ENCODE data around the gene CPPED1. TPM values are rescaled to one million over a fixed set of nuclear protein-coding genes. Genes with fewer than 3 reads are reported as not detected.

Gene CPPED1
- total and polyA plus RNA-seq, 2 experiments from 2014 or later, result 6.2 to 7.3 TPM

DNA sequence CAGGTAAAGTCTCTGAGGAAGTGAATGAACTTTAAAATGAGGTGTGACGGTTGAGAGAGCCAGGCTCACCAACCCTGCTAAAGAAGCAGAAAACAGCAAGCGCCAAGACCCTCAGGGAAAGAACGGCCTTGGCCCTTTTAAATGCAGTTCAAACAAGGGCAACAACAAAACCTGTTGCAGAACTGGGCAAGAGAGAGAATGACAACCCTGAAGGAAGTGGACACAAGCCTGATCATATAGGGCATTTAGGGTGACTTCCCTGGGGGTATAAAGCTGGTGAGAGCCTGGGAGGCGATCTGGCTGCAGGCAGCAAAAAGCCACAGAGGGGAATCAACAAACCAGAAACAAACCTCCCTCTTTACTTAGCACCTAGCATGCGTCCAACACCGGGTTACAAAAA lies 1.0 kb downstream of the CPPED1 start:
- Histone ChIP-seq H3K79me2 (replicated peaks; ENCODE audit: insufficient read depth) (peaks cover 6% of the 10 kb centered on the region; the same call in 1 of the 2 replicates), H3F3A (replicated peaks; ENCODE audit: low read depth) (0 out of 2 replicates have a peak, but pooled peaks cover 6% of the 10 kb centered on the region), H3K27me3 (ENCODE audit: insufficient read depth) (no peaks in the 10 kb centered on the region), H3K9me2 (ENCODE audit: insufficient read depth) (no peaks in the 10 kb centered on the region), H3K4me3 (peak overlapping the region; percentile 85), H3K4me1 (ENCODE audit: insufficient read depth) (peaks cover 8% of the 10 kb centered on the region), H3K36me3 (ENCODE audit: insufficient read depth) (no peaks in the 10 kb centered on the region), H4K20me1 (replicated peaks; ENCODE audit: insufficient read depth) (no peaks in the 10 kb centered on the region), H3K4me2 (peak overlapping the region; percentile 81), H3K27ac (ENCODE audit: low read depth) (no peak overlapping the region), H2AFZ (no peak overlapping the region; the same call in 1 of the 2 replicates)
- Mint-ChIP-seq H3K4me1 (peaks cover 10% of the 10 kb centered on the region; the same call in 2 of the 3 replicates), H3K36me3 (ENCODE audit: low read depth) (no peaks in the 10 kb centered on the region; the same call in 2 of the 3 replicates), H3K27me3 (ENCODE audit: insufficient read depth, low read depth, poor library complexity) (peaks cover 4% of the 10 kb centered on the region), H3K9me3 (no peaks in the 10 kb centered on the region; the same call in 2 of the 3 replicates), H3K4me3 (peak overlapping the region; percentile 94), H3K27ac (no peak overlapping the region; the same call in 1 of the 2 replicates)
- no peak for DNase-seq (ENCODE audit: low spot score)
- no peak for TF ChIP-seq ZNF331 (CRISPR knock-in tag; IDR thresholded peaks at IDR 0.05; ENCODE audit: low read depth)
- no peak for TF ChIP-seq CREB1 (CRISPR knock-in tag; IDR thresholded peaks at IDR 0.05; ENCODE audit: low read depth)
- TF ChIP-seq, protein P1, sequence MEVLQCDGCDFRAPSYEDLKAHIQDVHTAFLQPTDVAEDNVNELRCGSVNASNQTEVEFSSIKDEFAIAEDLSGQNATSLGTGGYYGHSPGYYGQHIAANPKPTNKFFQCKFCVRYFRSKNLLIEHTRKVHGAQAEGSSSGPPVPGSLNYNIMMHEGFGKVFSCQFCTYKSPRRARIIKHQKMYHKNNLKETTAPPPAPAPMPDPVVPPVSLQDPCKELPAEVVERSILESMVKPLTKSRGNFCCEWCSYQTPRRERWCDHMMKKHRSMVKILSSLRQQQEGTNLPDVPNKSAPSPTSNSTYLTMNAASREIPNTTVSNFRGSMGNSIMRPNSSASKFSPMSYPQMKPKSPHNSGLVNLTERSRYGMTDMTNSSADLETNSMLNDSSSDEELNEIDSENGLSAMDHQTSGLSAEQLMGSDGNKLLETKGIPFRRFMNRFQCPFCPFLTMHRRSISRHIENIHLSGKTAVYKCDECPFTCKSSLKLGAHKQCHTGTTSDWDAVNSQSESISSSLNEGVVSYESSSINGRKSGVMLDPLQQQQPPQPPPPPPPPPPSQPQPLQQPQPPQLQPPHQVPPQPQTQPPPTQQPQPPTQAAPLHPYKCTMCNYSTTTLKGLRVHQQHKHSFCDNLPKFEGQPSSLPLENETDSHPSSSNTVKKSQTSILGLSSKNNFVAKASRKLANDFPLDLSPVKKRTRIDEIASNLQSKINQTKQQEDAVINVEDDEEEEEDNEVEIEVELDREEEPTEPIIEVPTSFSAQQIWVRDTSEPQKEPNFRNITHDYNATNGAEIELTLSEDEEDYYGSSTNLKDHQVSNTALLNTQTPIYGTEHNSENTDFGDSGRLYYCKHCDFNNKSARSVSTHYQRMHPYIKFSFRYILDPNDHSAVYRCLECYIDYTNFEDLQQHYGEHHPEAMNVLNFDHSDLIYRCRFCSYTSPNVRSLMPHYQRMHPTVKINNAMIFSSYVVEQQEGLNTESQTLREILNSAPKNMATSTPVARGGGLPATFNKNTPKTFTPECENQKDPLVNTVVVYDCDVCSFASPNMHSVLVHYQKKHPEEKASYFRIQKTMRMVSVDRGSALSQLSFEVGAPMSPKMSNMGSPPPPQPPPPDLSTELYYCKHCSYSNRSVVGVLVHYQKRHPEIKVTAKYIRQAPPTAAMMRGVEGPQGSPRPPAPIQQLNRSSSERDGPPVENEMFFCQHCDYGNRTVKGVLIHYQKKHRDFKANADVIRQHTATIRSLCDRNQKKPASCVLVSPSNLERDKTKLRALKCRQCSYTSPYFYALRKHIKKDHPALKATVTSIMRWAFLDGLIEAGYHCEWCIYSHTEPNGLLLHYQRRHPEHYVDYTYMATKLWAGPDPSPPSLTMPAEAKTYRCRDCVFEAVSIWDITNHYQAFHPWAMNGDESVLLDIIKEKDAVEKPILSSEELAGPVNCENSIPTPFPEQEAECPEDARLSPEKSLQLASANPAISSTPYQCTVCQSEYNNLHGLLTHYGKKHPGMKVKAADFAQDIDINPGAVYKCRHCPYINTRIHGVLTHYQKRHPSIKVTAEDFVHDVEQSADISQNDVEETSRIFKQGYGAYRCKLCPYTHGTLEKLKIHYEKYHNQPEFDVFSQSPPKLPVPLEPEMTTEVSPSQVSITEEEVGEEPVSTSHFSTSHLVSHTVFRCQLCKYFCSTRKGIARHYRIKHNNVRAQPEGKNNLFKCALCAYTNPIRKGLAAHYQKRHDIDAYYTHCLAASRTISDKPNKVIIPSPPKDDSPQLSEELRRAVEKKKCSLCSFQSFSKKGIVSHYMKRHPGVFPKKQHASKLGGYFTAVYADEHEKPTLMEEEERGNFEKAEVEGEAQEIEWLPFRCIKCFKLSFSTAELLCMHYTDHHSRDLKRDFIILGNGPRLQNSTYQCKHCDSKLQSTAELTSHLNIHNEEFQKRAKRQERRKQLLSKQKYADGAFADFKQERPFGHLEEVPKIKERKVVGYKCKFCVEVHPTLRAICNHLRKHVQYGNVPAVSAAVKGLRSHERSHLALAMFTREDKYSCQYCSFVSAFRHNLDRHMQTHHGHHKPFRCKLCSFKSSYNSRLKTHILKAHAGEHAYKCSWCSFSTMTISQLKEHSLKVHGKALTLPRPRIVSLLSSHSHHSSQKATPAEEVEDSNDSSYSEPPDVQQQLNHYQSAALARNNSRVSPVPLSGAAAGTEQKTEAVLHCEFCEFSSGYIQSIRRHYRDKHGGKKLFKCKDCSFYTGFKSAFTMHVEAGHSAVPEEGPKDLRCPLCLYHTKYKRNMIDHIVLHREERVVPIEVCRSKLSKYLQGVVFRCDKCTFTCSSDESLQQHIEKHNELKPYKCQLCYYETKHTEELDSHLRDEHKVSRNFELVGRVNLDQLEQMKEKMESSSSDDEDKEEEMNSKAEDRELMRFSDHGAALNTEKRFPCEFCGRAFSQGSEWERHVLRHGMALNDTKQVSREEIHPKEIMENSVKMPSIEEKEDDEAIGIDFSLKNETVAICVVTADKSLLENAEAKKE (CRISPR knock-in tag; IDR thresholded peaks at IDR 0.05), result no peak
- TF ChIP-seq NANOG (IDR thresholded peaks at IDR 0.05; ENCODE audit: borderline replicate concordance), result no peak
- no peak for TF ChIP-seq STAT1 (IDR thresholded peaks at IDR 0.05; ENCODE audit: unreplicated experiment)
- TF ChIP-seq, protein P2, sequence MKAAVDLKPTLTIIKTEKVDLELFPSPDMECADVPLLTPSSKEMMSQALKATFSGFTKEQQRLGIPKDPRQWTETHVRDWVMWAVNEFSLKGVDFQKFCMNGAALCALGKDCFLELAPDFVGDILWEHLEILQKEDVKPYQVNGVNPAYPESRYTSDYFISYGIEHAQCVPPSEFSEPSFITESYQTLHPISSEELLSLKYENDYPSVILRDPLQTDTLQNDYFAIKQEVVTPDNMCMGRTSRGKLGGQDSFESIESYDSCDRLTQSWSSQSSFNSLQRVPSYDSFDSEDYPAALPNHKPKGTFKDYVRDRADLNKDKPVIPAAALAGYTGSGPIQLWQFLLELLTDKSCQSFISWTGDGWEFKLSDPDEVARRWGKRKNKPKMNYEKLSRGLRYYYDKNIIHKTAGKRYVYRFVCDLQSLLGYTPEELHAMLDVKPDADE (IDR thresholded peaks at IDR 0.05), result no peak
- no peak for TF ChIP-seq JUNB (IDR thresholded peaks at IDR 0.05; ENCODE audit: unreplicated experiment)
- TF ChIP-seq, protein P3, sequence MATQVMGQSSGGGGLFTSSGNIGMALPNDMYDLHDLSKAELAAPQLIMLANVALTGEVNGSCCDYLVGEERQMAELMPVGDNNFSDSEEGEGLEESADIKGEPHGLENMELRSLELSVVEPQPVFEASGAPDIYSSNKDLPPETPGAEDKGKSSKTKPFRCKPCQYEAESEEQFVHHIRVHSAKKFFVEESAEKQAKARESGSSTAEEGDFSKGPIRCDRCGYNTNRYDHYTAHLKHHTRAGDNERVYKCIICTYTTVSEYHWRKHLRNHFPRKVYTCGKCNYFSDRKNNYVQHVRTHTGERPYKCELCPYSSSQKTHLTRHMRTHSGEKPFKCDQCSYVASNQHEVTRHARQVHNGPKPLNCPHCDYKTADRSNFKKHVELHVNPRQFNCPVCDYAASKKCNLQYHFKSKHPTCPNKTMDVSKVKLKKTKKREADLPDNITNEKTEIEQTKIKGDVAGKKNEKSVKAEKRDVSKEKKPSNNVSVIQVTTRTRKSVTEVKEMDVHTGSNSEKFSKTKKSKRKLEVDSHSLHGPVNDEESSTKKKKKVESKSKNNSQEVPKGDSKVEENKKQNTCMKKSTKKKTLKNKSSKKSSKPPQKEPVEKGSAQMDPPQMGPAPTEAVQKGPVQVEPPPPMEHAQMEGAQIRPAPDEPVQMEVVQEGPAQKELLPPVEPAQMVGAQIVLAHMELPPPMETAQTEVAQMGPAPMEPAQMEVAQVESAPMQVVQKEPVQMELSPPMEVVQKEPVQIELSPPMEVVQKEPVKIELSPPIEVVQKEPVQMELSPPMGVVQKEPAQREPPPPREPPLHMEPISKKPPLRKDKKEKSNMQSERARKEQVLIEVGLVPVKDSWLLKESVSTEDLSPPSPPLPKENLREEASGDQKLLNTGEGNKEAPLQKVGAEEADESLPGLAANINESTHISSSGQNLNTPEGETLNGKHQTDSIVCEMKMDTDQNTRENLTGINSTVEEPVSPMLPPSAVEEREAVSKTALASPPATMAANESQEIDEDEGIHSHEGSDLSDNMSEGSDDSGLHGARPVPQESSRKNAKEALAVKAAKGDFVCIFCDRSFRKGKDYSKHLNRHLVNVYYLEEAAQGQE (IDR thresholded peaks at IDR 0.05; ENCODE audit: unreplicated experiment), result no peak
- no peak for TF ChIP-seq POLR2AphosphoS5 (IDR thresholded peaks at IDR 0.05; ENCODE audit: low read depth)
- TF ChIP-seq, protein P4, sequence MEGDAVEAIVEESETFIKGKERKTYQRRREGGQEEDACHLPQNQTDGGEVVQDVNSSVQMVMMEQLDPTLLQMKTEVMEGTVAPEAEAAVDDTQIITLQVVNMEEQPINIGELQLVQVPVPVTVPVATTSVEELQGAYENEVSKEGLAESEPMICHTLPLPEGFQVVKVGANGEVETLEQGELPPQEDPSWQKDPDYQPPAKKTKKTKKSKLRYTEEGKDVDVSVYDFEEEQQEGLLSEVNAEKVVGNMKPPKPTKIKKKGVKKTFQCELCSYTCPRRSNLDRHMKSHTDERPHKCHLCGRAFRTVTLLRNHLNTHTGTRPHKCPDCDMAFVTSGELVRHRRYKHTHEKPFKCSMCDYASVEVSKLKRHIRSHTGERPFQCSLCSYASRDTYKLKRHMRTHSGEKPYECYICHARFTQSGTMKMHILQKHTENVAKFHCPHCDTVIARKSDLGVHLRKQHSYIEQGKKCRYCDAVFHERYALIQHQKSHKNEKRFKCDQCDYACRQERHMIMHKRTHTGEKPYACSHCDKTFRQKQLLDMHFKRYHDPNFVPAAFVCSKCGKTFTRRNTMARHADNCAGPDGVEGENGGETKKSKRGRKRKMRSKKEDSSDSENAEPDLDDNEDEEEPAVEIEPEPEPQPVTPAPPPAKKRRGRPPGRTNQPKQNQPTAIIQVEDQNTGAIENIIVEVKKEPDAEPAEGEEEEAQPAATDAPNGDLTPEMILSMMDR (conservative IDR thresholded peaks at IDR 0.05; ENCODE audit: low read depth in 2 of 2), result no peak
- no peak for TF ChIP-seq ZNF114 (CRISPR knock-in tag; IDR thresholded peaks at IDR 0.05)
- no peak for TF ChIP-seq EZH2phosphoT487 (IDR thresholded peaks at IDR 0.05; ENCODE audit: unreplicated experiment)
- no peak for ATAC-seq

All from GM23338 (cell line).